Measurements from ENCODE around the gene KIFC1.
"Not testable (repeated sequence)": the region's sequence is repeated elsewhere in the genome, so short reads cannot be mapped to it uniquely, and the experiment has no call there.

KIFC1 gene

DNA sequence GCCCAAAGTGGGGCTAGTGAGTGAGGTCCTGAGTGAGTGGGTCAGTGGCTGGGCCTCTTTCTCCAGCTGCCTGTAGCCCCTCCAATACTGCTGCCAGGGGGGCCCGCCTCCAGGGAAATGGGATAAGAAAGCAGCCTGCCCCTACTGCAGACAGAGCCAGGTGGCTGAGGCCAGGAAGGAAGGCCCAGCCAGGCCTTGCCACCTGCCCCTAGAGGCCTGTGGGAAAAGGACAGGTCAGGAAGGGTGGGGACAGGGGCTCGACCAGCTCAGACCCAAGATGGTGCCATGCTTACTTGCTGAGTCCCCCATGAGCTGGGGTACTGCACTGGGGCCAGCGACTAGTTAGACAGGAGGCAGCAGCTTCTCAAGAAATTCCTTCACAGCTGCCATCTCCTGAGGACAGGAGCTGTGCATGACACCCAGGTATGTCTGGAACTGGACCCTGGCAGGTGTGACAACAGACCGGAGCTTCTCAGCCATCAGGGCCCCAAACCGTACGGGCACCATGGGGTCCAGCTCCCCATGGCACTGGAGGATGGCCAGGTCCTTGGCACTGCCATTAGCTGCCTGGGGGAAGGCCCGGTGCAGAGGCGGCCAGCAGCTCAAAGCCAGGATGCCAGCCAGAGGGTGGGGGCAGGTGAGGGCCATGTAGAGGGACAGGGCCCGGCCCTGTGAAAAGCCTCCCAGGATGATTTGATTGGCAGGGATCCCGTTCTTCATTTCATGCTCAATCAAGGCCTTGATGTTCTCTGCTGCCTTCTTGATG, 26.2 kb upstream of the KIFC1 start:
- H3K9me3 ChIP-seq (ENCODE audit: control extremely low read depth in 1 of 5, control insufficient read depth in 4 of 5, insufficient read depth in 2 of 5, low read depth in 1 of 5, low read length in 4 of 5); H3K4me3 ChIP-seq (ENCODE audit: control insufficient read depth in 1 of 7, extremely low read depth in 1 of 7, insufficient read depth in 4 of 7, low read depth in 2 of 7, low read length in 6 of 7); DNase-seq; H3K36me3 ChIP-seq (ENCODE audit: control insufficient read depth in 4 of 4, insufficient read depth in 4 of 4, low read length in 3 of 4); POLR2A ChIA-PET; H3K27me3 ChIP-seq (replicated peaks in 2 of 5; ENCODE audit: control insufficient read depth in 4 of 5, insufficient read depth in 5 of 5, low read length in 4 of 5): not testable (repeated sequence)
- CTCF ChIA-PET, result interaction anchor here (1.4 to 2.2 kb wide), 2 partner anchors 9 to 20 kb away, joined by 4 to 9 read pairs; no protein-coding TSS in a partner anchor
- H3K27ac ChIP-seq (ENCODE audit: insufficient read depth in 1 of 2, low read depth in 1 of 2, low read length in 2 of 2, poor library complexity in 1 of 2, severe bottlenecking in 2 of 2), result peak overlapping the region in 1 of 2 experiments; percentile 49
- H3K4me1 ChIP-seq (ENCODE audit: control extremely low read depth in 1 of 4, control insufficient read depth in 4 of 4, insufficient read depth in 4 of 4, low read length in 3 of 4), result peaks cover 0 to 17% (median 9%) of the 10 kb centered on the region in 4 experiments
- WGBS (ENCODE audit: insufficient coverage), result 88% methylated on average over 10 of the region's 10 CpGs

DNA sequence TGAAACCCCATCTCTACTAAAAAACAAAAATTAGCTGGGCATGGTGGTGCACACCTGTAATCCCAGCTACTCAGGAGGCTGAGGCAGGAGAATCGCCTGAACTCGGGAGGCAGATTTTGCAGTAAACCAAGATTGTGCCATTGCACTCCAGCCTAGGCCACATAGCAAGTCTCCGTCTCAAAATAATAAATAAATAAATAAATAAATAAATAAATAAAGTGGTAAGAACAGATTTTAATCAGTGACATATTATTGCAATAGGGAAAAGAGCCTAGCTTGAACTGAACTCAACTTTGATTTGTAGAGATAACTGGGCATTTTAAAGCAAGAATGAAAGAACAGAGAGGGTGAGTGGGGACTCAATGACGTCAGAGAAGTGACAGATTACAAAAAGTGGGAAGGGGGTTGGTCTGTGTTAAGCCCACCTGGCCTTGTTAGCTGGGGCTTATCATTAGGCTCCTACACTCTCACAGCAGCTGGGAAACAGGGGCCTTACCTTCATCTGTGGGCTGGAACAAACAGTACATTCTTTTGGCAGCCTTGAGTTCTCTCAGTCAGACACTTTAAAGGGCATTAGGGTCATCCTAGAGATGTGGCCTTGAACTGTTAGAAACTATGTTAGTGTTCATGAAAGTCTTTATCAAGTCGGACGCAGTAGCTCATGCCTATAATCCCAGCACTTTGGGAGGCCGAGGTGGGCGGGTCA, 24.5 kb upstream of the KIFC1 start:
- CTCF ChIA-PET, result interaction anchor here (0.9 to 1.4 kb wide), 4 partner anchors 12 to 29 kb away, joined by 3 read pairs; no protein-coding TSS in a partner anchor
- Histone ChIP-seq H3K36me3 (ENCODE audit: control insufficient read depth in 4 of 4, insufficient read depth in 4 of 4, low read length in 3 of 4) (no peaks in the 10 kb centered on the region), H3K27me3 (replicated peaks in 2 of 5; ENCODE audit: control insufficient read depth in 4 of 5, insufficient read depth in 5 of 5, low read length in 4 of 5) (no peaks in the 10 kb centered on the region), H3K27ac (ENCODE audit: insufficient read depth in 1 of 2, low read depth in 1 of 2, low read length in 2 of 2, poor library complexity in 1 of 2, severe bottlenecking in 2 of 2) (no peak overlapping the region), H3K4me1 (ENCODE audit: control extremely low read depth in 1 of 4, control insufficient read depth in 4 of 4, insufficient read depth in 4 of 4, low read length in 3 of 4) (peaks cover 0 to 21% (median 9%) of the 10 kb centered on the region in 4 experiments), H3K4me3 (ENCODE audit: control insufficient read depth in 1 of 7, extremely low read depth in 1 of 7, insufficient read depth in 4 of 7, low read depth in 2 of 7, low read length in 6 of 7) (no peak overlapping the region), H3K9me3 (ENCODE audit: control extremely low read depth in 1 of 5, control insufficient read depth in 4 of 5, insufficient read depth in 2 of 5, low read depth in 1 of 5, low read length in 4 of 5) (no peaks in the 10 kb centered on the region)
- DNase-seq, result no peak
- WGBS (ENCODE audit: insufficient coverage), result 83% methylated on average over 4 of the region's 8 CpGs
- POLR2A ChIA-PET, result interaction anchor here (0.6 kb wide), 2 partner anchors 40 to 394 kb away, joined by 3 to 4 read pairs; no protein-coding TSS in a partner anchor

DNA sequence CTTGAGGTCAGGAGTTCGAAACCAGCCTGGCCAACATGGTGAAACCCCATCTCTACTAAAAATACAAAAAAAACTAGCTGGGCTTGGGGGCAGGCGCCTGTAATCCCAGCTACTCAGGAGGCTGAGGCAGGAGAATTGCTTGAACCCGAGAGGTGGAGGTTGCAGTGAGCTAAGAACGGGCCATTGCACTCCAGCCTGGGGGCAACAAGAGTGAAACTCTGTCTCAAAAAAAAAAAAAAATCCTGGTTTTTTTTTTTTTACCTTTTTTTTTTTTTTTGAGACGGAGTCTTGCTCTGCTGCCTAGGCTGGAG, 24.0 kb upstream of the KIFC1 start:
- not testable (repeated sequence) for H3K27ac ChIP-seq (ENCODE audit: insufficient read depth in 1 of 2, low read depth in 1 of 2, low read length in 2 of 2, poor library complexity in 1 of 2, severe bottlenecking in 2 of 2); H3K9me3 ChIP-seq (ENCODE audit: control extremely low read depth in 1 of 5, control insufficient read depth in 4 of 5, insufficient read depth in 2 of 5, low read depth in 1 of 5, low read length in 4 of 5); H3K36me3 ChIP-seq (ENCODE audit: control insufficient read depth in 4 of 4, insufficient read depth in 4 of 4, low read length in 3 of 4); H3K27me3 ChIP-seq (replicated peaks in 2 of 5; ENCODE audit: control insufficient read depth in 4 of 5, insufficient read depth in 5 of 5, low read length in 4 of 5); H3K4me3 ChIP-seq (ENCODE audit: control insufficient read depth in 1 of 7, extremely low read depth in 1 of 7, insufficient read depth in 4 of 7, low read depth in 2 of 7, low read length in 6 of 7); DNase-seq
- H3K4me1 ChIP-seq (ENCODE audit: control extremely low read depth in 1 of 4, control insufficient read depth in 4 of 4, insufficient read depth in 4 of 4, low read length in 3 of 4), result peaks cover 0 to 26% (median 13%) of the 10 kb centered on the region in 4 experiments
- ChIA-PET CTCF (interaction anchor here (0.9 to 1.4 kb wide), 4 partner anchors 11 to 28 kb away, joined by 3 read pairs; no protein-coding TSS in a partner anchor), POLR2A (interaction anchor here (0.6 kb wide), 2 partner anchors 39 to 395 kb away, joined by 3 to 4 read pairs; no protein-coding TSS in a partner anchor)
- WGBS (ENCODE audit: insufficient coverage), result 100% methylated on average over 2 of the region's 5 CpGs

GRCh38 chr6:33371901-33372300, 19.7 kb upstream of the KIFC1 start:
- H3K27me3 ChIP-seq (replicated peaks in 2 of 5; ENCODE audit: control insufficient read depth in 4 of 5, insufficient read depth in 5 of 5, low read length in 4 of 5); H3K9me3 ChIP-seq (ENCODE audit: control extremely low read depth in 1 of 5, control insufficient read depth in 4 of 5, insufficient read depth in 2 of 5, low read depth in 1 of 5, low read length in 4 of 5); H3K4me3 ChIP-seq (ENCODE audit: control insufficient read depth in 1 of 7, extremely low read depth in 1 of 7, insufficient read depth in 4 of 7, low read depth in 2 of 7, low read length in 6 of 7); POLR2A ChIA-PET; H3K27ac ChIP-seq (ENCODE audit: insufficient read depth in 1 of 2, low read depth in 1 of 2, low read length in 2 of 2, poor library complexity in 1 of 2, severe bottlenecking in 2 of 2); DNase-seq; CTCF ChIA-PET; H3K36me3 ChIP-seq (ENCODE audit: control insufficient read depth in 4 of 4, insufficient read depth in 4 of 4, low read length in 3 of 4): not testable (repeated sequence)
- peaks cover 0 to 41% (median 26%) of the 10 kb centered on the region in 4 experiments for H3K4me1 ChIP-seq (ENCODE audit: control extremely low read depth in 1 of 4, control insufficient read depth in 4 of 4, insufficient read depth in 4 of 4, low read length in 3 of 4)
- 100% methylated on average over 8 of the region's 8 CpGs for WGBS (ENCODE audit: insufficient coverage)

- Histone ChIP-seq H3K4me3 (ENCODE audit: control insufficient read depth in 1 of 7, extremely low read depth in 1 of 7, insufficient read depth in 4 of 7, low read depth in 2 of 7, low read length in 6 of 7) (peak overlapping the region in 2 of 7 experiments; percentile 33), H3K27ac (ENCODE audit: insufficient read depth in 1 of 2, low read depth in 1 of 2, low read length in 2 of 2, poor library complexity in 1 of 2, severe bottlenecking in 2 of 2) (no peak overlapping the region), H3K36me3 (ENCODE audit: control insufficient read depth in 4 of 4, insufficient read depth in 4 of 4, low read length in 3 of 4) (no peaks in the 10 kb centered on the region), H3K27me3 (replicated peaks in 2 of 5; ENCODE audit: control insufficient read depth in 4 of 5, insufficient read depth in 5 of 5, low read length in 4 of 5) (no peaks in the 10 kb centered on the region), H3K4me1 (ENCODE audit: control extremely low read depth in 1 of 4, control insufficient read depth in 4 of 4, insufficient read depth in 4 of 4, low read length in 3 of 4) (peaks cover 0 to 41% (median 26%) of the 10 kb centered on the region in 4 experiments), H3K9me3 (ENCODE audit: control extremely low read depth in 1 of 5, control insufficient read depth in 4 of 5, insufficient read depth in 2 of 5, low read depth in 1 of 5, low read length in 4 of 5) (no peaks in the 10 kb centered on the region)
- 14% methylated on average over 4 of the region's 5 CpGs for WGBS (ENCODE audit: insufficient coverage)
- POLR2A ChIA-PET, result interaction anchor here (0.6 kb wide), 1 partner anchor 9 kb away, joined by 5 read pairs; no protein-coding TSS in a partner anchor
- peak in 2 of 3 donors; percentile 20 to 28 for DNase-seq
- CTCF ChIA-PET, result no interaction called here
Measured at GRCh38 chr6:33372526-33373123, 19.0 kb upstream of the KIFC1 start.

- Histone ChIP-seq H3K27ac (ENCODE audit: insufficient read depth in 1 of 2, low read depth in 1 of 2, low read length in 2 of 2, poor library complexity in 1 of 2, severe bottlenecking in 2 of 2) (no peak overlapping the region), H3K4me3 (ENCODE audit: control insufficient read depth in 1 of 7, extremely low read depth in 1 of 7, insufficient read depth in 4 of 7, low read depth in 2 of 7, low read length in 6 of 7) (no peak overlapping the region), H3K4me1 (ENCODE audit: control extremely low read depth in 1 of 4, control insufficient read depth in 4 of 4, insufficient read depth in 4 of 4, low read length in 3 of 4) (peaks cover 0 to 41% (median 26%) of the 10 kb centered on the region in 4 experiments), H3K27me3 (replicated peaks in 2 of 5; ENCODE audit: control insufficient read depth in 4 of 5, insufficient read depth in 5 of 5, low read length in 4 of 5) (no peaks in the 10 kb centered on the region), H3K9me3 (ENCODE audit: control extremely low read depth in 1 of 5, control insufficient read depth in 4 of 5, insufficient read depth in 2 of 5, low read depth in 1 of 5, low read length in 4 of 5) (no peaks in the 10 kb centered on the region), H3K36me3 (ENCODE audit: control insufficient read depth in 4 of 4, insufficient read depth in 4 of 4, low read length in 3 of 4) (no peaks in the 10 kb centered on the region)
- CTCF ChIA-PET, result interaction anchor here (0.8 to 2.0 kb wide), 9 partner anchors 9 to 195 kb away, joined by 3 to 11 read pairs (median 4); no protein-coding TSS in a partner anchor
- DNase-seq, result peak in 2 of 3 donors; percentile 24 to 29
- POLR2A ChIA-PET, result no interaction called here
- 95% methylated on average over 5 of the region's 8 CpGs for WGBS (ENCODE audit: insufficient coverage)
Measured at GRCh38 chr6:33373960-33374910, 17.4 kb upstream of the KIFC1 start.

Data from common myeloid progenitor, CD34-positive (primary cell).